ENCODE data around the gene CEP85.

Gene CEP85

DNA sequence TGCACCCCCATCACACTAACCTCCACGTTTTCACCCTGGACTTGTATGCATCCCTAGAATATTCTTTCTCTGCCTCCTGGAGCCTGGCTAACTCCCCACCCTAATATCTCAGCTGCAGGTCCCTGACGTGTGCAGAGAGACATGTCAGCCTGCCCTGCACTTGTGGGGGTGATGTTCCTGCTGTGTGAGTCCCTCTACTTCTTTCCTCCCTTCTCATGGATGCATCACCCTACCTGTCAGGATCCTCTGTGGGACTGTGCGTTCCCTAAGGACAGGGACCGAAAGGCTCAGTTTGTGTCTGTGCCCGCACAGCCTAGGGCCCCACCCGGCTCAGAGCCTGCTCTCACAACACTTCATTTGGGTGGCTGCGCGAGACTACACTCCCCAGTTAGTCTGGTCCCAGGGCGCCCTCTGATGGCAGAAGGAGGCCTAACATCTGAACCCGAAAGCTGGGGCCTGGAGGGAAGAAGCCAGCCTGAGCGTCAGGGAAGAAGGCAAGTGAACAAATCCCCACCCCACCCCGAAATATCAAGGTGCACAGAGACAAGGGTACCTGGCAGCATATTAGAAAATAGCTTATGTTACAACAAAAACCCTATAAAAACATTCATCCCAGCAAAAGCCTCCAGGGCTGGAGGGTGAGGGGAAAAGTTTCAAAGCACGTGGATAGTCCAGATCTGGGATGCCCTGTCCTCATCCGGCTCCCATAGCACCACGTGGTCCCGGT lies 87.5 kb downstream of the CEP85 start:
- TF ChIP-seq FOXP2 (optimal IDR thresholded peaks at IDR 0.05; ENCODE audit: borderline replicate concordance, extremely low read depth, extremely low read length, insufficient read depth) (peak; percentile 32), POLR2AphosphoS5 (IDR thresholded peaks at IDR 0.05; ENCODE audit: low read depth, low read length) (no peak)

- TF ChIP-seq SIN3A (IDR thresholded peaks at IDR 0.05; ENCODE audit: borderline replicate concordance, insufficient read depth, low read length) (no peak), TAF1 (IDR thresholded peaks at IDR 0.05; ENCODE audit: borderline replicate concordance, insufficient read depth, low read length) (no peak), FOXP2 (optimal IDR thresholded peaks at IDR 0.05; ENCODE audit: borderline replicate concordance, extremely low read depth, extremely low read length, insufficient read depth) (no peak), POLR2AphosphoS5 (IDR thresholded peaks at IDR 0.05; ENCODE audit: low read depth, low read length) (no peak)
- TF ChIP-seq, protein P1, sequence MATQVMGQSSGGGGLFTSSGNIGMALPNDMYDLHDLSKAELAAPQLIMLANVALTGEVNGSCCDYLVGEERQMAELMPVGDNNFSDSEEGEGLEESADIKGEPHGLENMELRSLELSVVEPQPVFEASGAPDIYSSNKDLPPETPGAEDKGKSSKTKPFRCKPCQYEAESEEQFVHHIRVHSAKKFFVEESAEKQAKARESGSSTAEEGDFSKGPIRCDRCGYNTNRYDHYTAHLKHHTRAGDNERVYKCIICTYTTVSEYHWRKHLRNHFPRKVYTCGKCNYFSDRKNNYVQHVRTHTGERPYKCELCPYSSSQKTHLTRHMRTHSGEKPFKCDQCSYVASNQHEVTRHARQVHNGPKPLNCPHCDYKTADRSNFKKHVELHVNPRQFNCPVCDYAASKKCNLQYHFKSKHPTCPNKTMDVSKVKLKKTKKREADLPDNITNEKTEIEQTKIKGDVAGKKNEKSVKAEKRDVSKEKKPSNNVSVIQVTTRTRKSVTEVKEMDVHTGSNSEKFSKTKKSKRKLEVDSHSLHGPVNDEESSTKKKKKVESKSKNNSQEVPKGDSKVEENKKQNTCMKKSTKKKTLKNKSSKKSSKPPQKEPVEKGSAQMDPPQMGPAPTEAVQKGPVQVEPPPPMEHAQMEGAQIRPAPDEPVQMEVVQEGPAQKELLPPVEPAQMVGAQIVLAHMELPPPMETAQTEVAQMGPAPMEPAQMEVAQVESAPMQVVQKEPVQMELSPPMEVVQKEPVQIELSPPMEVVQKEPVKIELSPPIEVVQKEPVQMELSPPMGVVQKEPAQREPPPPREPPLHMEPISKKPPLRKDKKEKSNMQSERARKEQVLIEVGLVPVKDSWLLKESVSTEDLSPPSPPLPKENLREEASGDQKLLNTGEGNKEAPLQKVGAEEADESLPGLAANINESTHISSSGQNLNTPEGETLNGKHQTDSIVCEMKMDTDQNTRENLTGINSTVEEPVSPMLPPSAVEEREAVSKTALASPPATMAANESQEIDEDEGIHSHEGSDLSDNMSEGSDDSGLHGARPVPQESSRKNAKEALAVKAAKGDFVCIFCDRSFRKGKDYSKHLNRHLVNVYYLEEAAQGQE (IDR thresholded peaks at IDR 0.05; ENCODE audit: insufficient read depth in 1 of 2, low read depth in 2 of 2, low read length in 2 of 2) = no peak
Measured at GRCh38 chr1:26322042-26322331, 88.0 kb downstream of the CEP85 start.

DNA sequence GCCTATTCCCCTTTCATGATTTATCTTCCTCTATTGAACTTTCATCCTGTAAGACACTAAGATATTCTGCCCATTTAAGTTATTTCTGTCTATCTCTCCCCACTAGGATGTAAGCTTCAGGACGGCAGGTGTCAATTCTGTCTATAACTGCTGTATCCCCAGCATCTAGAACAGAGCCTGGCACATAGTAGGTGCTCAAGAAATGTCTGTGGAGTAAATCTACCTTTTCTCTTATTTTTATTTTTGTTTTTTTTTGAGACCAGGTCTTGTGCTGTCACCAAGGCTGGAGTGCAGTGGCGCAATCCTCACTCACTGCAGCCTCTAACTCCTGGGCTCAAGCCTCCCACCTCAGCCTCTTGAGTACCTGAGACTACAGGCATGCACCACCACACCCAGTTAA lies 89.4 kb downstream of the CEP85 start:
- TF ChIP-seq, protein P1 (IDR thresholded peaks at IDR 0.05; ENCODE audit: insufficient read depth in 1 of 2, low read depth in 2 of 2, low read length in 2 of 2) = no peak
- TF ChIP-seq SIN3A (IDR thresholded peaks at IDR 0.05; ENCODE audit: borderline replicate concordance, insufficient read depth, low read length) (no peak), TAF1 (IDR thresholded peaks at IDR 0.05; ENCODE audit: borderline replicate concordance, insufficient read depth, low read length) (no peak), FOXP2 (optimal IDR thresholded peaks at IDR 0.05; ENCODE audit: borderline replicate concordance, extremely low read depth, extremely low read length, insufficient read depth) (no peak), POLR2AphosphoS5 (IDR thresholded peaks at IDR 0.05; ENCODE audit: low read depth, low read length) (no peak)

- TF ChIP-seq, protein P1 (IDR thresholded peaks at IDR 0.05; ENCODE audit: insufficient read depth in 1 of 2, low read depth in 2 of 2, low read length in 2 of 2) = no peak
- TF ChIP-seq SIN3A (IDR thresholded peaks at IDR 0.05; ENCODE audit: borderline replicate concordance, insufficient read depth, low read length) (no peak), TAF1 (IDR thresholded peaks at IDR 0.05; ENCODE audit: borderline replicate concordance, insufficient read depth, low read length) (no peak), POLR2AphosphoS5 (IDR thresholded peaks at IDR 0.05; ENCODE audit: low read depth, low read length) (no peak), FOXP2 (optimal IDR thresholded peaks at IDR 0.05; ENCODE audit: borderline replicate concordance, extremely low read depth, extremely low read length, insufficient read depth) (no peak)
Measured at GRCh38 chr1:26324550-26324949, 90.5 kb downstream of the CEP85 start.

- TF ChIP-seq FOXP2 (optimal IDR thresholded peaks at IDR 0.05; ENCODE audit: borderline replicate concordance, extremely low read depth, extremely low read length, insufficient read depth) = no peak
- TF ChIP-seq POLR2AphosphoS5 (IDR thresholded peaks at IDR 0.05; ENCODE audit: low read depth, low read length) = no peak
- no peak for TF ChIP-seq TAF1 (IDR thresholded peaks at IDR 0.05; ENCODE audit: borderline replicate concordance, insufficient read depth, low read length)
- TF ChIP-seq SIN3A (IDR thresholded peaks at IDR 0.05; ENCODE audit: borderline replicate concordance, insufficient read depth, low read length) = no peak
- TF ChIP-seq, protein P1 (IDR thresholded peaks at IDR 0.05; ENCODE audit: insufficient read depth in 1 of 2, low read depth in 2 of 2, low read length in 2 of 2) = no peak
Measured at GRCh38 chr1:26327956-26328362, 94.0 kb downstream of the CEP85 start.

All from PFSK-1 (cell line).